Sigmoid colon (tissue), 7 donors: ENCODE results near the gene XYLT1. TPM values are rescaled to one million over a fixed set of nuclear protein-coding genes. Genes with fewer than 3 reads are reported as not detected.
A peak's percentile ranks its signal among the peaks of the same experiment; 100 is the strongest.
"Not testable (repeated sequence)": the region's sequence is repeated elsewhere in the genome, so short reads cannot be mapped to it uniquely, and the experiment has no call there.

Experiments used
- DNase-seq: peaks from one replicate; pipeline ENCODE4 v3.0.0-alpha.2; 2019
- H3K27ac ChIP-seq, 4 donors: fragments of 200-600 bp; sonication (generic); one replicate each; pipeline ENCODE4 v1.5.1; 2016 to 2019; ENCODE audit warnings: mild to moderate bottlenecking in 1 of 4
- H3K27me3 ChIP-seq, 3 donors: fragments of 200-600 bp; sonication (generic); one replicate each; pipeline ENCODE4 v1.5.1; 2019; ENCODE audit warnings: mild to moderate bottlenecking in 1 of 3
- H3K36me3 ChIP-seq, 4 donors: fragments of 200-600 bp; sonication (generic); one replicate each; pipeline ENCODE4 v1.5.1; 2016 to 2019
- H3K4me1 ChIP-seq, 4 donors: fragments of 200-600 bp; sonication (generic); one replicate each; pipeline ENCODE4 v1.5.1; 2017 to 2019
- H3K4me3 ChIP-seq, 4 donors: fragments of 200-600 bp; sonication (generic); one replicate each; pipeline ENCODE4 v1.5.1; 2017 to 2019; ENCODE audit warnings: mild to moderate bottlenecking in 2 of 4, moderate library complexity in 1 of 4
- H3K9me3 ChIP-seq, 4 donors: fragments of 200-600 bp in 3 of 4; sonication (generic) in 3 of 4; one replicate each; pipeline versions ENCODE4 v1.5.1 to v1.6.1; 2013 to 2019
- CTCF ChIP-seq, 4 experiments: fragments of 450-650 bp in 3 of 4; fragments of 200-600 bp in 1 of 4; IDR thresholded peaks; one replicate each; pipeline ENCODE4 v1.5.1; 2016 to 2019; ENCODE audit warnings: antibody characterized with exemption in 4 of 4, mild to moderate bottlenecking in 3 of 4, moderate library complexity in 2 of 4
- EP300 ChIP-seq, 4 donors: sonication (generic); formaldehyde crosslinking; IDR thresholded peaks; one replicate each; pipeline ENCODE4 v1.6.1; 2017; ENCODE audit warnings: antibody characterized with exemption in 4 of 4
- POLR2A ChIP-seq, 2 donors: fragments of 450-650 bp; IDR thresholded peaks; one replicate each; pipeline ENCODE4 v1.6.1; 2016; ENCODE audit warnings: antibody characterized with exemption in 2 of 2, mild to moderate bottlenecking in 2 of 2, moderate library complexity in 2 of 2
- POLR2AphosphoS5 ChIP-seq, 4 donors: sonication (generic); formaldehyde crosslinking; IDR thresholded peaks; one replicate each; pipeline ENCODE4 v1.6.1; 2017; ENCODE audit warnings: antibody characterized with exemption in 4 of 4
- WGBS, 2 donors: extraction: QIAGEN DNeasy Blood & Tissue Kit; methylation state at CpG; one replicate each; pipeline ENCODE4 v1.1.7; 2013; 5-methylcytosine and 5-hydroxymethylcytosine counted together
- intact Hi-C: fragments of 100-400 bp; cut with DNase I; formaldehyde crosslinking; loops from one replicate; pipeline ENCODE4 v1.15.1; 2023
- polyA plus RNA-seq, 3 donors: library from polyadenylated mRNA; stranded (reverse); fragments of 200-250 nt; gene quantifications; one replicate each; pipeline ENCODE4 v1.2.3, GENCODE V29; 2013
- total RNA-seq, 4 donors: library from RNA; depleted of rRNA; stranded (reverse); fragments of >200 nt; gene quantifications; one replicate each; pipeline ENCODE4 v1.1.0, GENCODE V29; 2016
- donor health status: healthy with polysubstance abuse.
- donor health status: Bipolar disorder and iron deficiency.
- donor health status: healthy.

The XYLT1 gene
- total and polyA plus RNA-seq, 7 donors = 0.60 to 33.2 (median 23.0) TPM

- H3K4me1 ChIP-seq = peaks cover 0 to 50% (median 27%) of the 10 kb centered on the region in 4 donors
- no peaks in the 10 kb centered on the region for H3K9me3 ChIP-seq
- WGBS, 2 donors = 93% methylated on average over 2 of the region's 2 CpGs
- no peak overlapping the region for H3K4me3 ChIP-seq
- H3K27me3 ChIP-seq = no peaks in the 10 kb centered on the region
- DNase-seq = no peak
- H3K36me3 ChIP-seq = no peaks in the 10 kb centered on the region
- TF ChIP-seq EP300 (IDR thresholded peaks at IDR 0.05) (no peak), CTCF (IDR thresholded peaks at IDR 0.05) (no peak)
- intact Hi-C loops = no loop called here
- H3K27ac ChIP-seq = peak overlapping the region in 2 of 4 donors; percentile 69 to 73
Observed at GRCh38 chr16:17411263-17411662, 59.5 kb downstream of the XYLT1 start.

- H3K27ac ChIP-seq = peak overlapping the region in 2 of 4 donors; percentile 37 to 97
- H3K9me3 ChIP-seq, intact Hi-C loops, H3K27me3 ChIP-seq, H3K36me3 ChIP-seq, H3K4me3 ChIP-seq, DNase-seq: not testable (repeated sequence)
- WGBS, 2 donors = 93 to 97% methylated on average over 6 of the region's 6 CpGs
- peaks cover 0 to 50% (median 32%) of the 10 kb centered on the region in 4 donors for H3K4me1 ChIP-seq
Observed at GRCh38 chr16:17410316-17410715, 60.4 kb downstream of the XYLT1 start.

- 94 to 96% methylated on average over 3 of the region's 3 CpGs for WGBS, 2 donors
- Histone ChIP-seq H3K27ac (peak overlapping the region in 2 of 4 donors; percentile 37 to 97), H3K9me3 (no peaks in the 10 kb centered on the region), H3K27me3 (no peaks in the 10 kb centered on the region), H3K4me1 (peaks cover 0 to 53% (median 37%) of the 10 kb centered on the region in 4 donors), H3K4me3 (no peak overlapping the region), H3K36me3 (no peaks in the 10 kb centered on the region)
- TF ChIP-seq POLR2AphosphoS5 (IDR thresholded peaks at IDR 0.05) (no peak), POLR2A (IDR thresholded peaks at IDR 0.05) (no peak), EP300 (IDR thresholded peaks at IDR 0.05) (no peak), CTCF (IDR thresholded peaks at IDR 0.05) (no peak)
- intact Hi-C loops = loop anchor here (5.0 kb wide), 2 partner anchors 57 to 188 kb away; no protein-coding TSS in a partner anchor
- DNase-seq = no peak
Observed at GRCh38 chr16:17409894-17410293, 60.9 kb downstream of the XYLT1 start.

GRCh38 chr16:17408955-17409441, 61.8 kb downstream of the XYLT1 start:
- no peak for TF ChIP-seq POLR2AphosphoS5 (IDR thresholded peaks at IDR 0.05)
- TF ChIP-seq POLR2A (IDR thresholded peaks at IDR 0.05) = no peak
- no peak for TF ChIP-seq EP300 (IDR thresholded peaks at IDR 0.05)
- TF ChIP-seq CTCF (IDR thresholded peaks at IDR 0.05) = no peak
- Histone ChIP-seq H3K27ac (peak overlapping the region; percentile 10 to 97 (median 64)), H3K9me3 (no peaks in the 10 kb centered on the region), H3K4me3 (no peak overlapping the region), H3K4me1 (peaks cover 0 to 55% (median 46%) of the 10 kb centered on the region in 4 donors), H3K36me3 (no peaks in the 10 kb centered on the region), H3K27me3 (no peaks in the 10 kb centered on the region)
- intact Hi-C loops = loop anchor here (5.0 kb wide), 2 partner anchors 58 to 187 kb away; no protein-coding TSS in a partner anchor
- DNase-seq = no peak
- WGBS, 2 donors = 65 to 87% methylated on average over 7 of the region's 7 CpGs

GRCh38 chr16:17408296-17408695, 62.5 kb downstream of the XYLT1 start:
- intact Hi-C loops = loop anchor here (5.0 kb wide), 2 partner anchors 59 to 186 kb away; no protein-coding TSS in a partner anchor
- peaks cover 0 to 62% (median 52%) of the 10 kb centered on the region in 4 donors for H3K4me1 ChIP-seq
- no peaks in the 10 kb centered on the region for H3K36me3 ChIP-seq
- no peak overlapping the region for H3K4me3 ChIP-seq
- H3K27me3 ChIP-seq = no peaks in the 10 kb centered on the region
- DNase-seq = no peak
- no peaks in the 10 kb centered on the region for H3K9me3 ChIP-seq
- TF ChIP-seq POLR2A (IDR thresholded peaks at IDR 0.05) = no peak
- no peak for TF ChIP-seq POLR2AphosphoS5 (IDR thresholded peaks at IDR 0.05)
- 97 to 98% methylated on average over 5 of the region's 5 CpGs for WGBS, 2 donors
- H3K27ac ChIP-seq = peak overlapping the region; percentile 10 to 97 (median 92)

GRCh38 chr16:17407321-17407720, 63.4 kb downstream of the XYLT1 start:
- H3K27ac ChIP-seq = peak overlapping the region; percentile 85 to 97 (median 92)
- 96 to 99% methylated on average over 3 of the region's 3 CpGs for WGBS, 2 donors
- H3K27me3 ChIP-seq = no peaks in the 10 kb centered on the region
- no peak for TF ChIP-seq EP300 (IDR thresholded peaks at IDR 0.05)
- TF ChIP-seq POLR2A (IDR thresholded peaks at IDR 0.05) = no peak
- TF ChIP-seq CTCF (IDR thresholded peaks at IDR 0.05) = no peak
- TF ChIP-seq POLR2AphosphoS5 (IDR thresholded peaks at IDR 0.05) = no peak
- peaks cover 0 to 59% (median 53%) of the 10 kb centered on the region in 4 donors for H3K4me1 ChIP-seq
- H3K4me3 ChIP-seq = no peak overlapping the region
- no peaks in the 10 kb centered on the region for H3K9me3 ChIP-seq
- no peak for DNase-seq
- intact Hi-C loops = loop anchor here (2.0 to 5.0 kb wide), 3 partner anchors 60 to 185 kb away; no protein-coding TSS in a partner anchor
- H3K36me3 ChIP-seq = no peaks in the 10 kb centered on the region
